ENCODE data around the gene ELL3. TPM values are rescaled to one million over a fixed set of nuclear protein-coding genes. Genes with fewer than 3 reads are reported as not detected.
A peak's percentile ranks its signal among the peaks of the same experiment; 100 is the strongest.

The ELL3 gene
- total and polyA plus RNA-seq, 2 of the 8 experiments (the other 6 are each of a cell fraction or from before 2014, with no cell fraction given): 9.2 to 13.7 TPM

- TF ChIP-seq SIN3A (conservative IDR thresholded peaks at IDR 0.05 in 1 of 2, IDR thresholded peaks at IDR 0.05 in 1 of 2; ENCODE audit: low read depth in 1 of 2, low read length in 2 of 2): peak in 1 of 2 experiments; percentile 52; a peak in 1 of 4 replicates
Observed at GRCh38 chr15:43776718-43777266, at the start of gene ELL3 (continued).
